ENCODE measurements around the gene TADA2B.
A peak's percentile ranks its signal among the peaks of the same experiment; 100 is the strongest.

Gene TADA2B

DNA sequence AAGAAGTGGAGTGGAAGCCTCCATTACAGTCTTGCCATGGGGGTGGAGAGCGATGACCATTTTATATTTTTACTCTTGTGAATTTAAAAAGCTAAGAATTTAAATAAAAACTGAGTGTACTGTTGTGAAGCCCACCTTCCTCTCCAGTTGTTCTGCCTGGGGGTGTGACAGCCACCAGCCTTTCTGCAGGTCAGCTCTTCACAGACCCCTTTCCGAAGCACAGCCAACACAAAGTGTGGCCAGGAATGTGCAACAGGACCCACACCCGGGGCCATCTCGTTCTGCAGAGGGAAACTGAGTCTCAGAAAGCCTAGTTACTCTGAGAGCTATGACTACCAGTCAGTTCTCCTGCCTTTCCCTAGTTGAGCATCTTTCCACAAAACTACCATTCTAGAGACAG is 23.3 kb downstream of the TADA2B start:
- TF ChIP-seq, protein P1, sequence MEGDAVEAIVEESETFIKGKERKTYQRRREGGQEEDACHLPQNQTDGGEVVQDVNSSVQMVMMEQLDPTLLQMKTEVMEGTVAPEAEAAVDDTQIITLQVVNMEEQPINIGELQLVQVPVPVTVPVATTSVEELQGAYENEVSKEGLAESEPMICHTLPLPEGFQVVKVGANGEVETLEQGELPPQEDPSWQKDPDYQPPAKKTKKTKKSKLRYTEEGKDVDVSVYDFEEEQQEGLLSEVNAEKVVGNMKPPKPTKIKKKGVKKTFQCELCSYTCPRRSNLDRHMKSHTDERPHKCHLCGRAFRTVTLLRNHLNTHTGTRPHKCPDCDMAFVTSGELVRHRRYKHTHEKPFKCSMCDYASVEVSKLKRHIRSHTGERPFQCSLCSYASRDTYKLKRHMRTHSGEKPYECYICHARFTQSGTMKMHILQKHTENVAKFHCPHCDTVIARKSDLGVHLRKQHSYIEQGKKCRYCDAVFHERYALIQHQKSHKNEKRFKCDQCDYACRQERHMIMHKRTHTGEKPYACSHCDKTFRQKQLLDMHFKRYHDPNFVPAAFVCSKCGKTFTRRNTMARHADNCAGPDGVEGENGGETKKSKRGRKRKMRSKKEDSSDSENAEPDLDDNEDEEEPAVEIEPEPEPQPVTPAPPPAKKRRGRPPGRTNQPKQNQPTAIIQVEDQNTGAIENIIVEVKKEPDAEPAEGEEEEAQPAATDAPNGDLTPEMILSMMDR (IDR thresholded peaks at IDR 0.05; ENCODE audit: unreplicated experiment in 3 of 3), result no peak
- no peaks in the 10 kb centered on the region for H3K9me3 Mint-ChIP-seq
- peaks cover 40% of the 10 kb centered on the region for H3K36me3 Mint-ChIP-seq (ENCODE audit: low read depth)
- H3K27me3 Mint-ChIP-seq (ENCODE audit: low read depth), result peaks cover 8% of the 10 kb centered on the region
- no peak overlapping the region for H3K27ac Mint-ChIP-seq
- peaks cover 51% of the 10 kb centered on the region for H3K4me1 Mint-ChIP-seq
- peak overlapping the region; percentile 84 to 88 (median 87) for H3K4me3 Mint-ChIP-seq

GRCh38 chr4:7067126-7067451 is 23.9 kb downstream of the TADA2B start:
- TF ChIP-seq, protein P1 (IDR thresholded peaks at IDR 0.05; ENCODE audit: unreplicated experiment in 3 of 3), result no peak
- H3K27me3 Mint-ChIP-seq (ENCODE audit: low read depth), result peaks cover 13% of the 10 kb centered on the region
- H3K36me3 Mint-ChIP-seq (ENCODE audit: low read depth), result peaks cover 34% of the 10 kb centered on the region
- peaks cover 51% of the 10 kb centered on the region for H3K4me1 Mint-ChIP-seq
- no peaks in the 10 kb centered on the region for H3K9me3 Mint-ChIP-seq
- H3K27ac Mint-ChIP-seq, result peak overlapping the region in 1 of 3 experiments; percentile 58
- H3K4me3 Mint-ChIP-seq, result peak overlapping the region; percentile 84 to 88 (median 87)

DNA sequence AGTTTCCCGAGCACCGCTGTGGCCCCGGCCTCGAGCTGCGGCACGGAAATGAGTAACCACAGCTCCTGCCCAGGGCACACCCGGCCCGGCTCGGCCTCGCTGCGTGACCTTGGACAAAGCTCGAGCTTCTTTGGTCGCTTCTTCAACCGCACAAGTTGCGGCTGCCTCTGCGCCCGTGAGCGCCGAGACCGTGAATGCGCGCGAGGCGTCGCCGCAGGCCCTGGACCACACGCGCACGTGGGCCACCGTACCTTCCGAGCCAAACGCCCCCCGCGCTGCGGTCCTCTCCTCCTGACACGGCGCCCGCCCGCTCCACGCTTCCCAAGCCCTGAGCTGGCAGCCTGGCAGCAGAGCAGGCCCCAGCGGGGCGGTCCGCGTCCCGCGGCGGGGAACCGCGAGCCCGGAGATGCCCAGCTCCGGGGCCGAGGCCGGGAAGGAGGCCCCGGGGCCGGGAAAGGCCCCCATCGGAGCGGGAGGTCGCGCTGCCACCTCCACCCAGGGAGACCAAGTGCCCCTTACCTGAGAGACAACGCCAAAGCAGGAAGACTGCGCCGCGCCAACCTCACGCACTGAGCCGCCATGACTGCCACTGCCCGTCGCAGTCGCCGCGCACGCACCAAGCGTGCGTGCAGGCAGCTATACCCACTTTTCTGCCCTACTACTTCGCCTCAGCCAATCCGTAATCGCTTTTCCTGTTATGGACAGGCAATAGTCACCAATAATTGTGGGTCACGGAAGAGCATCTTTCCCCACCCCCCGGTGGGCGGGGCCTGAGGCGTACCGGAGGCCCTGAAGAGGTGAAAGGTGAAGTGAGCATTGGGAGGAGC is 24.5 kb downstream of the TADA2B start, which contains the start of gene GRPEL1:
TSS of gene GRPEL1 (minus strand) at position 613 of the 827 bp plus-strand sequence. CDS start at position 581, 32 bp downstream.
- Mint-ChIP-seq H3K27me3 (ENCODE audit: low read depth) (peaks cover 13% of the 10 kb centered on the region), H3K9me3 (no peaks in the 10 kb centered on the region), H3K4me3 (peak within 1 kb of the TSS; percentile 89 to 95 (median 91)), H3K36me3 (ENCODE audit: low read depth) (peaks cover 29% of the 10 kb centered on the region), H3K27ac (peak within 1 kb of the TSS; percentile 59 to 92 (median 88)), H3K4me1 (peaks cover 51% of the 10 kb centered on the region)
- TF ChIP-seq, protein P1 (IDR thresholded peaks at IDR 0.05; ENCODE audit: unreplicated experiment in 3 of 3), result no peak

- peaks cover 13% of the 10 kb centered on the region for H3K27me3 Mint-ChIP-seq (ENCODE audit: low read depth)
- H3K4me3 Mint-ChIP-seq, result peak overlapping the region; percentile 89 to 95 (median 91)
Observed at GRCh38 chr4:7068279-7068842, 25.2 kb downstream of the TADA2B start.

GRCh38 chr4:7068883-7069282 is 25.7 kb downstream of the TADA2B start:
- H3K36me3 Mint-ChIP-seq (ENCODE audit: low read depth), result peaks cover 17% of the 10 kb centered on the region
- H3K4me3 Mint-ChIP-seq, result peak overlapping the region; percentile 89 to 95 (median 91)
- TF ChIP-seq, protein P1 (IDR thresholded peaks at IDR 0.05; ENCODE audit: unreplicated experiment in 3 of 3), result no peak
- H3K27me3 Mint-ChIP-seq (ENCODE audit: low read depth), result peaks cover 13% of the 10 kb centered on the region
- no peaks in the 10 kb centered on the region for H3K9me3 Mint-ChIP-seq
- peaks cover 45% of the 10 kb centered on the region for H3K4me1 Mint-ChIP-seq
- H3K27ac Mint-ChIP-seq, result peak overlapping the region; percentile 59 to 92 (median 88)

More at GRCh38 chr4:7068279-7068842, 25.2 kb downstream of the TADA2B start:
- Mint-ChIP-seq H3K36me3 (ENCODE audit: low read depth) (peaks cover 22% of the 10 kb centered on the region), H3K9me3 (no peaks in the 10 kb centered on the region), H3K27ac (peak overlapping the region; percentile 59 to 92 (median 88)), H3K4me1 (peaks cover 50% of the 10 kb centered on the region)
- TF ChIP-seq, protein P1 (IDR thresholded peaks at IDR 0.05; ENCODE audit: unreplicated experiment in 3 of 3), result no peak
